ENCODE results near the gene CRIM1. TPM values are rescaled to one million over a fixed set of nuclear protein-coding genes. Genes with fewer than 3 reads are reported as not detected.

The CRIM1 gene
- total and polyA plus RNA-seq, 2 of the 8 experiments (the other 6 are each of a cell fraction or from before 2014, with no cell fraction given), result 9.4 to 28.4 TPM

DNA sequence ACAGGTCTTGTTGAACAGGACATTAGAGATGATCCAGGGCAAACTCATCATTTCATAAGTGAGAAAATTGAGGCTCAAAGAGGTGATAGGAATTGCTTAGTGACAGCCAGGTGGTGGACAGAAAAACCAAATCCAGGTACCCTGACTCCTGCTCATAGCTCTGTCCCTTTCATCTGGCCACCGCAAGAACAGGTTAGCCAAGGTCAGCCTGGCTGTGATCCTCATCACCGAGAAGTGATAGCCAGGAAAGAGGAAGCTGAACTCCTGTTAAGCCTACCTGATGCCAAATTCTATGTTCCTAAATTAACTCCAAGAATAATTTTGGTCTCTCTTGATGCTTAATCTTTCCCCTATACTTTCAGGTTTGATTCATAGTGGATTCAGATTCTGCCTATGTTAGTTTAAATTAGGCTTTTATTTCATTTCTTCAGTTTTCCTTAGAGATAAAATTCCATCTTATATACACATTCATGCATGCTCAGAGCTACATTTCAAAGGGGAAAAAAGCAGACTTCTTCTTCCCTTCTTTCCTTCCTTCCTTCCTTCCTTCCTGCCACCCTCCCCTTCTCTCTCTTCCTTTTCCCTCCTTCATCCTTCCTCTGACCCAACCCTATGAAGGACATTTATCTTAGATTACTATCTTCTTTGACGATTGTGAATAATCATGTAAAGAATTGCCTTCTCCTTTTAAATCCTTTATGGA, 17.3 kb upstream of the CRIM1 start (continued):
- TF ChIP-seq CHD7 (IDR thresholded peaks at IDR 0.05; ENCODE audit: insufficient replicate concordance, low read length) (no peak), CHD2 (IDR thresholded peaks at IDR 0.05; ENCODE audit: low read length) (no peak), EGR1 (IDR thresholded peaks at IDR 0.05; ENCODE audit: borderline replicate concordance, low read depth, low read length) (no peak), SIX5 (IDR thresholded peaks at IDR 0.05; ENCODE audit: low read depth, low read length) (no peak), SP1 (IDR thresholded peaks at IDR 0.05; ENCODE audit: low read depth, low read length) (no peak)
